Measurements from ENCODE around the gene CEP170B. TPM values are rescaled to one million over a fixed set of nuclear protein-coding genes. Genes with fewer than 3 reads are reported as not detected.
"Not testable (repeated sequence)": the region's sequence is repeated elsewhere in the genome, so short reads cannot be mapped to it uniquely, and the experiment has no call there.

CEP170B gene
- total RNA-seq, 1 donor from 2014 or later: 28.9 TPM

GRCh38 chr14:104938436-104938835 lies 73.4 kb downstream of the CEP170B start:
- no peak for TF ChIP-seq CTCF (conservative IDR thresholded peaks at IDR 0.05; ENCODE audit: low read depth, low read length)
- no peak for DNase-seq (ENCODE audit: low read depth)
- no peak overlapping the region for H3K4me3 ChIP-seq (ENCODE audit: low read depth, low read length)

- TF ChIP-seq CTCF (conservative IDR thresholded peaks at IDR 0.05; ENCODE audit: low read depth, low read length): no peak
- H3K4me3 ChIP-seq (ENCODE audit: low read depth, low read length): no peak overlapping the region
- DNase-seq (ENCODE audit: low read depth): no peak
These were observed 73.9 kb downstream of the CEP170B start for GRCh38 chr14:104938960-104939359.

GRCh38 chr14:104939666-104940410 lies 74.8 kb downstream of the CEP170B start:
- H3K4me3 ChIP-seq (ENCODE audit: low read depth, low read length): no peak overlapping the region
- DNase-seq (ENCODE audit: low read depth): no peak
- TF ChIP-seq CTCF (conservative IDR thresholded peaks at IDR 0.05; ENCODE audit: low read depth, low read length): no peak

GRCh38 chr14:104940526-104941150 lies 75.6 kb downstream of the CEP170B start:
- no peak for DNase-seq (ENCODE audit: low read depth)
- no peak overlapping the region for H3K4me3 ChIP-seq (ENCODE audit: low read depth, low read length)
- peak; percentile 19 for TF ChIP-seq CTCF (conservative IDR thresholded peaks at IDR 0.05; ENCODE audit: low read depth, low read length)

- H3K4me3 ChIP-seq (ENCODE audit: low read depth, low read length): no peak overlapping the region
- TF ChIP-seq CTCF (conservative IDR thresholded peaks at IDR 0.05; ENCODE audit: low read depth, low read length): no peak
- no peak for DNase-seq (ENCODE audit: low read depth)
These were observed 76.7 kb downstream of the CEP170B start for GRCh38 chr14:104941508-104942365.

GRCh38 chr14:104942586-104942985 lies 77.5 kb downstream of the CEP170B start:
- no peak for TF ChIP-seq CTCF (conservative IDR thresholded peaks at IDR 0.05; ENCODE audit: low read depth, low read length)
- no peak for DNase-seq (ENCODE audit: low read depth)
- no peak overlapping the region for H3K4me3 ChIP-seq (ENCODE audit: low read depth, low read length)

GRCh38 chr14:104943216-104944015 lies 78.3 kb downstream of the CEP170B start:
- not testable (repeated sequence) for DNase-seq (ENCODE audit: low read depth); H3K4me3 ChIP-seq (ENCODE audit: low read depth, low read length)

- not testable (repeated sequence) for DNase-seq (ENCODE audit: low read depth); H3K4me3 ChIP-seq (ENCODE audit: low read depth, low read length)
These were observed 78.9 kb downstream of the CEP170B start for GRCh38 chr14:104944016-104944308.

- not testable (repeated sequence) for H3K4me3 ChIP-seq (ENCODE audit: low read depth, low read length); DNase-seq (ENCODE audit: low read depth)
These were observed 79.6 kb downstream of the CEP170B start for GRCh38 chr14:104944436-104945205.

Data from epithelial cell of proximal tubule (primary cell).